H1 (cell line): ENCODE measurements around the gene GPR101. TPM values are rescaled to one million over a fixed set of nuclear protein-coding genes. Genes with fewer than 3 reads are reported as not detected.

Experiments
- CTCF ChIA-PET: fragments of 300-600 bp; sonication (Branson Sonifier 250); formaldehyde crosslinking; loops from one replicate; lab custom pipeline; 2021; ENCODE audit not compliant: partially characterized antibody; lab: Charles Lee
- POLR2A ChIA-PET: fragments of 300-600 bp; sonication (Branson Sonifier 250); formaldehyde crosslinking; loops from one replicate; lab custom pipeline; 2021; ENCODE audit warnings: inconsistent platforms; ENCODE audit not compliant: partially characterized antibody; lab: Charles Lee
- DNase-seq, 2 experiments: peaks; one replicate each; pipeline versions ENCODE4 v3.0.0 to v3.0.0-alpha.2; 2010 to 2022; ENCODE audit warnings: low spot score in 2 of 2, low read depth in 1 of 2, mixed read lengths in 1 of 2
- FAIRE-seq: peaks from 2 replicates; lab custom pipeline; 2011; peaks lifted over from hg19 to GRCh38; lab: Jason Lieb, UNC
- H2AFZ ChIP-seq: 2 replicates; pipeline ENCODE4 v1.8.1; 2012; ENCODE audit warnings: low read length, inconsistent platforms
- H2AK5ac ChIP-seq: 2 replicates; pipeline ENCODE4 v1.6.1; 2013; ENCODE audit warnings: low read depth, low read length
- H2BK120ac ChIP-seq: replicated peaks from 2 replicates; pipeline ENCODE3; 2013; ENCODE audit warnings: low read depth, low read length, inconsistent platforms
- H2BK12ac ChIP-seq: 2 replicates; pipeline ENCODE4 v1.6.1; 2013; ENCODE audit warnings: low read depth, low read length
- H2BK15ac ChIP-seq: 2 replicates; pipeline ENCODE4 v1.6.1; 2013; ENCODE audit warnings: low read length
- H2BK20ac ChIP-seq: 2 replicates; pipeline ENCODE4 v1.6.1; 2013; ENCODE audit warnings: low read length
- H2BK5ac ChIP-seq: 2 replicates; pipeline ENCODE4 v1.6.1; 2013; ENCODE audit warnings: low read depth, low read length
- H3K14ac ChIP-seq: 2 replicates; pipeline ENCODE4 v1.6.1; 2013; ENCODE audit warnings: inconsistent platforms; ENCODE audit not compliant: insufficient read length
- H3K18ac ChIP-seq: 2 replicates; pipeline ENCODE4 v1.6.1; 2013; ENCODE audit warnings: low read length; ENCODE audit errors: extremely low read depth
- H3K23ac ChIP-seq: 2 replicates; pipeline ENCODE4 v1.6.1; 2013; ENCODE audit warnings: inconsistent platforms; ENCODE audit not compliant: insufficient read length
- H3K23me2 ChIP-seq: 2 replicates; pipeline ENCODE4 v1.6.1; 2013; ENCODE audit warnings: low read depth, low read length
- H3K27ac ChIP-seq: 2 replicates; pipeline ENCODE4 v1.6.1; 2011; ENCODE audit warnings: low read depth, low read length, inconsistent platforms
- H3K27me3 ChIP-seq, 4 experiments: replicated peaks in 1 of 4; 1 replicate in 1 of 4; 2 replicates in 3 of 4; pipeline versions ENCODE4 v1.6.1 to v1.8.1; 2011 to 2013; ENCODE audit warnings: low read length in 3 of 4, mild to moderate bottlenecking in 3 of 4, inconsistent platforms in 2 of 4, mixed read lengths in 2 of 4, moderate library complexity in 1 of 4; ENCODE audit not compliant: control insufficient read depth in 3 of 4, insufficient read depth in 3 of 4; ENCODE audit errors: extremely low read depth in 1 of 4
- H3K36me3 ChIP-seq, 4 experiments: 2 replicates each; pipeline versions ENCODE4 v1.6.1 to v1.8.1; 2011 to 2013; ENCODE audit warnings: mild to moderate bottlenecking in 4 of 4, low read length in 3 of 4, moderate library complexity in 2 of 4, control low read depth in 1 of 4, inconsistent platforms in 1 of 4; ENCODE audit not compliant: insufficient read depth in 4 of 4, control insufficient read depth in 2 of 4
- H3K4ac ChIP-seq: replicated peaks from 2 replicates; pipeline ENCODE3; 2013; ENCODE audit warnings: low read length, low read depth, mixed read lengths, inconsistent platforms; ENCODE audit not compliant: insufficient read length
- H3K4me1 ChIP-seq, 4 experiments: replicated peaks in 1 of 4; 1 replicate in 1 of 4; 2 replicates in 3 of 4; pipeline versions ENCODE4 v1.6.1 to v1.8.1; 2011 to 2013; ENCODE audit warnings: low read length in 3 of 4, inconsistent platforms in 2 of 4, mixed read lengths in 1 of 4; ENCODE audit not compliant: insufficient read depth in 4 of 4, control insufficient read depth in 3 of 4
- H3K4me2 ChIP-seq, 2 experiments: 2 replicates each; pipeline versions ENCODE4 v1.6.1 to v1.8.1; 2011 to 2013; ENCODE audit warnings: low read depth in 2 of 2, low read length in 2 of 2, control low read depth in 1 of 2, inconsistent platforms in 1 of 2, mild to moderate bottlenecking in 1 of 2; ENCODE audit not compliant: insufficient read depth in 1 of 2
- H3K4me3 ChIP-seq, 4 experiments: fragments of 200-600, 300-600 bp in 1 of 4; sonication (generic), shearing (Covaris generic), sonication (Bioruptor Twin) in 1 of 4; 2 replicates each; pipeline versions ENCODE4 v1.5.1 to v1.8.1; 2011 to 2016; ENCODE audit warnings: low read length in 4 of 4, low read depth in 3 of 4, control low read depth in 2 of 4, inconsistent platforms in 2 of 4, mild to moderate bottlenecking in 2 of 4, mixed read lengths in 1 of 4, moderate library complexity in 1 of 4; ENCODE audit not compliant: insufficient read depth in 2 of 4; ENCODE audit errors: extremely low read depth in 1 of 4
- H3K56ac ChIP-seq: replicated peaks from 2 replicates; pipeline ENCODE3; 2013; ENCODE audit warnings: low read depth, mild to moderate bottlenecking, mixed read lengths, low read length, inconsistent platforms; ENCODE audit not compliant: insufficient read length
- H3K79me1 ChIP-seq: 2 replicates; pipeline ENCODE4 v1.6.1; 2013; ENCODE audit warnings: low read depth, low read length, control low read depth
- H3K79me2 ChIP-seq, 2 experiments: 2 replicates each; pipeline versions ENCODE4 v1.6.1 to v1.8.1; 2012 to 2013; ENCODE audit warnings: low read length in 2 of 2, mild to moderate bottlenecking in 2 of 2, inconsistent platforms in 1 of 2; ENCODE audit not compliant: insufficient read depth in 2 of 2, control insufficient read depth in 1 of 2
- H3K9ac ChIP-seq, 4 experiments: replicated peaks in 1 of 4; 1 replicate in 1 of 4; 2 replicates in 3 of 4; pipeline versions ENCODE4 v1.6.1 to v1.8.1; 2011 to 2013; ENCODE audit warnings: low read depth in 3 of 4, low read length in 3 of 4, control low read depth in 2 of 4, mild to moderate bottlenecking in 2 of 4, moderate library complexity in 2 of 4, inconsistent platforms in 1 of 4; ENCODE audit errors: extremely low read depth in 1 of 4
- H3K9me3 ChIP-seq, 2 experiments: 2 replicates each; pipeline versions ENCODE4 v1.6.1 to v1.8.1; 2012 to 2013; ENCODE audit warnings: mild to moderate bottlenecking in 2 of 2, moderate library complexity in 2 of 2, control low read depth in 1 of 2, inconsistent platforms in 1 of 2, low read depth in 1 of 2, low read length in 1 of 2, mixed read lengths in 1 of 2; ENCODE audit not compliant: insufficient read depth in 2 of 2
- H4K20me1 ChIP-seq, 2 experiments: replicated peaks in 1 of 2; 2 replicates each; pipeline versions ENCODE3 to v1.8.1; 2011 to 2013; ENCODE audit warnings: inconsistent platforms in 2 of 2, low read length in 2 of 2, mild to moderate bottlenecking in 1 of 2; ENCODE audit not compliant: insufficient read depth in 2 of 2, control insufficient read depth in 1 of 2
- H4K5ac ChIP-seq: 2 replicates; pipeline ENCODE4 v1.6.1; 2013; ENCODE audit warnings: low read length, low read depth, mixed read lengths, inconsistent platforms; ENCODE audit not compliant: insufficient read length
- H4K8ac ChIP-seq: 2 replicates; pipeline ENCODE4 v1.8.0; 2013; ENCODE audit warnings: mild to moderate bottlenecking, moderate library complexity, low read length, inconsistent platforms; ENCODE audit not compliant: insufficient read depth; ENCODE audit errors: extremely low read depth
- H4K91ac ChIP-seq: replicated peaks from 2 replicates; pipeline ENCODE3; 2013; ENCODE audit warnings: low read length, mixed read lengths, inconsistent platforms; ENCODE audit not compliant: insufficient read length
- ASH2L ChIP-seq: fragments of 200-600, 300-600 bp; sonication (generic); IDR thresholded peaks from one replicate; pipeline ENCODE4 v1.7.1; 2017; ENCODE audit warnings: low read length
- BRCA1 ChIP-seq: IDR thresholded peaks from 2 replicates; pipeline ENCODE4 v1.6.1; 2012; ENCODE audit warnings: low read depth, low read length, improper control_type of control experiment
- CBX5 ChIP-seq: fragments of 300-800, 300-1000 bp; sonication (generic); IDR thresholded peaks from 2 replicates; pipeline ENCODE4 v1.7.1; 2016; ENCODE audit warnings: antibody characterized with exemption, low read length, low read depth
- CREB1 ChIP-seq: IDR thresholded peaks from 2 replicates; pipeline ENCODE4 v1.6.1; 2012; ENCODE audit warnings: inconsistent platforms
- CTBP2 ChIP-seq: IDR thresholded peaks from 2 replicates; pipeline ENCODE4 v1.7.0; 2011; ENCODE audit warnings: borderline replicate concordance, mild to moderate bottlenecking, moderate library complexity, mixed read lengths, low read length; ENCODE audit not compliant: insufficient read depth, insufficient read length
- NANOG ChIP-seq: IDR thresholded peaks from 2 replicates; pipeline ENCODE4 v1.6.1; 2011; ENCODE audit warnings: low read length, low read depth, mild to moderate bottlenecking, inconsistent platforms; ENCODE audit not compliant: insufficient read depth, poor library complexity, severe bottlenecking
- PHF8 ChIP-seq: fragments of 200-600 bp; sonication (generic); conservative IDR thresholded peaks from 2 replicates; pipeline ENCODE4 v1.7.1; 2012; ENCODE audit warnings: low read depth, mild to moderate bottlenecking, inconsistent platforms, low read length, moderate library complexity
- RAD21 ChIP-seq, 2 experiments: IDR thresholded peaks in 1 of 2; conservative IDR thresholded peaks in 1 of 2; 2 replicates each; pipeline ENCODE4 v1.6.1; 2011; ENCODE audit warnings: low read depth in 2 of 2, low read length in 2 of 2, improper control_type of control experiment in 1 of 2, inconsistent platforms in 1 of 2, mild to moderate bottlenecking in 1 of 2, moderate library complexity in 1 of 2
- SIN3A ChIP-seq, 2 experiments: IDR thresholded peaks in 1 of 2; conservative IDR thresholded peaks in 1 of 2; 2 replicates each; pipeline ENCODE4 v1.6.1; 2011 to 2012; ENCODE audit warnings: low read length in 2 of 2, improper control_type of control experiment in 1 of 2, low read depth in 1 of 2, mild to moderate bottlenecking in 1 of 2
- SIX5 ChIP-seq: IDR thresholded peaks from 2 replicates; pipeline ENCODE4 v1.6.1; 2011; ENCODE audit warnings: mild to moderate bottlenecking, low read depth, low read length
- SRF ChIP-seq: IDR thresholded peaks from 2 replicates; pipeline ENCODE4 v1.6.1; 2011; ENCODE audit warnings: mild to moderate bottlenecking, low read depth, low read length, moderate library complexity
- TCF12 ChIP-seq: IDR thresholded peaks from 2 replicates; pipeline ENCODE4 v1.6.1; 2011; ENCODE audit warnings: low read depth, mild to moderate bottlenecking, low read length
- USF2 ChIP-seq: IDR thresholded peaks from 2 replicates; pipeline ENCODE4 v1.6.1; 2011; ENCODE audit warnings: low read length, improper control_type of control experiment
- YY1 ChIP-seq: IDR thresholded peaks from 2 replicates; pipeline ENCODE4 v1.6.1; 2011; ENCODE audit warnings: low read depth, mild to moderate bottlenecking, low read length
- WGBS, 2 experiments: shearing (Covaris generic) in 1 of 2; methylation state at CpG; one replicate each; pipeline versions ENCODE4 v1.1.6 to v1.1.7; 2013 to 2015; ENCODE audit warnings: low lambda C conversion rate in 2 of 2, mixed read lengths in 2 of 2, inconsistent platforms in 1 of 2, low coverage in 1 of 2, missing lambda C conversion rate in 1 of 2; ENCODE audit not compliant: insufficient replicate concordance in 2 of 2, insufficient coverage in 1 of 2, insufficient read length in 1 of 2; ENCODE audit errors: extremely low coverage in 1 of 2, missing lambda C conversion rate in 1 of 2; 5-methylcytosine and 5-hydroxymethylcytosine counted together
- polyA plus RNA-seq, 7 experiments: library from polyadenylated mRNA; depleted of rRNA in 3 of 7; stranded (reverse) in 5 of 7; unstranded in 2 of 7; fragments of >200 nt in 5 of 7; fragments of 200-250 nt in 2 of 7; gene quantifications; 1 replicate in 5 of 7; 2 replicates in 1 of 7; 4 replicates in 1 of 7; pipeline versions ENCODE4 v1.2.1 to v1.2.3, GENCODE V29; 2011 to 2013; ENCODE audit warnings: missing spikeins in 2 of 7, mixed read lengths in 2 of 7
- total RNA-seq: library from RNA; stranded (reverse); fragmentation: NEBNext Ultra II Directional; extraction: Animal tissue kit (Norgen Biotek cat#: 25700); gene quantifications from 2 replicates; pipeline ENCODE4 v1.2.1, GENCODE V29; 2021

The GPR101 gene
- total and polyA plus RNA-seq, 2 of the 8 experiments (the other 6 are each of a cell fraction or from before 2014, with no cell fraction given): not detected

DNA sequence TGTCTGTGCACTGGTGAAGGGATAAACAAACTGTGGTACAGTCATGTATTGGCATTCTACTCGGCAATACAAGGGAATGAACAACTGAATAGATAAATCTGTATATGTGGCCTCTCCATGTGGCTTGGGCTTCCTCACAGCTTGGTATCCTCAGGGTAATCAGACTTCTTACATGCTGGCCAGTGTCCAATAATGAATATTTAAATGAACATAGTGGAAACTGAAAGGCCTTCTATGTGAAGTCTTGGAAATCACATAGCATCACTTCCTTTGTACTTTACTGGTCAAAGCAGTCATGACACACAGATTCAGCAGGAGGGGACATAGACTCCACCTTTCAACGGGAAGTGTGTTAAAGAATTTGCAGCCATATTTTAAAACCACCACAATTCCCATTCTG lies 33.4 kb upstream of the GPR101 start:
- Histone ChIP-seq H4K20me1 (no peaks in the 10 kb centered on the region), H3K9ac (no peak overlapping the region), H3K4ac (no peak overlapping the region), H2BK12ac (no peak overlapping the region), H3K4me1 (no peaks in the 10 kb centered on the region), H3K23ac (no peak overlapping the region), H3K23me2 (no peaks in the 10 kb centered on the region), H3K79me1 (no peaks in the 10 kb centered on the region), H2AFZ (no peak overlapping the region), H3K14ac (no peak overlapping the region), H3K4me3 (no peak overlapping the region), H4K8ac (no peak overlapping the region), H3K36me3 (no peaks in the 10 kb centered on the region), H3K18ac (no peak overlapping the region), H3K79me2 (no peaks in the 10 kb centered on the region), H2AK5ac (no peak overlapping the region), H4K5ac (no peak overlapping the region), H3K4me2 (no peak overlapping the region), H3K27me3 (no peaks in the 10 kb centered on the region), H2BK120ac (no peak overlapping the region), H2BK20ac (no peak overlapping the region), H4K91ac (no peak overlapping the region), H2BK15ac (no peak overlapping the region), H3K56ac (no peak overlapping the region), H2BK5ac (no peak overlapping the region), H3K9me3 (no peaks in the 10 kb centered on the region), H3K27ac (no peak overlapping the region)
- 94% methylated on average over 2 of the region's 2 CpGs; no CpG with 5 or more reads in 1 of the 2 experiments for WGBS, 2 experiments
- FAIRE-seq (no peak), DNase-seq (no peak)
- ChIA-PET CTCF (no interaction called here), POLR2A (no interaction called here)
- no peak for TF ChIP-seq BRCA1
- no peak for TF ChIP-seq RAD21 (IDR thresholded peaks at IDR 0.05 in 1 of 2, conservative IDR thresholded peaks at IDR 0.05 in 1 of 2; ENCODE audit: low read depth in 2 of 2, low read length in 2 of 2)
- TF ChIP-seq SIN3A (conservative IDR thresholded peaks at IDR 0.05 in 1 of 2, IDR thresholded peaks at IDR 0.05 in 1 of 2; ENCODE audit: low read depth in 1 of 2, low read length in 2 of 2): no peak
- no peak for TF ChIP-seq CBX5
- TF ChIP-seq SRF: no peak
- no peak for TF ChIP-seq USF2
- TF ChIP-seq SIX5: no peak
- no peak for TF ChIP-seq PHF8
- no peak for TF ChIP-seq TCF12
- TF ChIP-seq ASH2L: no peak
- TF ChIP-seq CTBP2: no peak
- TF ChIP-seq CREB1: no peak
- TF ChIP-seq NANOG: no peak
- no peak for TF ChIP-seq YY1
